Suprapubic skin (tissue), 3 donors: ENCODE measurements around the gene FRMD4B.

ENCODE experiments used
- CTCF ChIP-seq, 2 donors: fragments of 200-600 bp in 1 of 2; fragments of 450-650 bp in 1 of 2; sonication (generic) in 1 of 2; IDR thresholded peaks; one replicate each; pipeline ENCODE4 v1.5.1; 2016 to 2019; ENCODE audit warnings: antibody characterized with exemption in 2 of 2, mild to moderate bottlenecking in 1 of 2, moderate library complexity in 1 of 2
- EP300 ChIP-seq: sonication (generic); formaldehyde crosslinking; IDR thresholded peaks from one replicate; pipeline ENCODE4 v1.6.1; 2017; ENCODE audit warnings: antibody characterized with exemption
- POLR2A ChIP-seq, 2 donors: fragments of 450-650 bp; IDR thresholded peaks; one replicate each; pipeline ENCODE4 v1.6.1; 2017; ENCODE audit warnings: antibody characterized with exemption in 2 of 2, mild to moderate bottlenecking in 2 of 2, moderate library complexity in 2 of 2

GRCh38 chr3:69326855-69327300, 59.0 kb downstream of the FRMD4B start:
- TF ChIP-seq CTCF (IDR thresholded peaks at IDR 0.05) = no peak
- no peak for TF ChIP-seq POLR2A (IDR thresholded peaks at IDR 0.05)
- no peak for TF ChIP-seq EP300
